Prostate gland (tissue), 2 donors: ENCODE results near the gene BRSK2. TPM values are rescaled to one million over a fixed set of nuclear protein-coding genes. Genes with fewer than 3 reads are reported as not detected.

Experiments used
- DNase-seq: peaks from one replicate; pipeline ENCODE4 v3.0.0-alpha.2; 2019; ENCODE audit warnings: low spot score
- H3K27ac ChIP-seq, 2 donors: fragments of 200-600 bp; sonication (generic); 2 replicates each; pipeline ENCODE4 v1.5.1; 2017 to 2019
- H3K27me3 ChIP-seq: fragments of 200-600 bp; sonication (generic); replicated peaks from 2 replicates; pipeline ENCODE4 v1.5.1; 2019; ENCODE audit not compliant: insufficient read depth
- H3K36me3 ChIP-seq, 2 donors: fragments of 200-600 bp; sonication (generic); 1 replicate in 1 of 2; 2 replicates in 1 of 2; pipeline versions ENCODE4 v1.5.1 to v1.8.1; 2017 to 2019
- H3K4me1 ChIP-seq: fragments of 200-600 bp; sonication (generic); replicated peaks from 2 replicates; pipeline ENCODE4 v1.5.1; 2019
- H3K4me3 ChIP-seq, 2 donors: fragments of 200-600 bp; sonication (generic); 2 replicates each; pipeline ENCODE4 v1.5.1; 2017 to 2019
- H3K9me3 ChIP-seq: fragments of 200-600 bp; sonication (generic); 2 replicates; pipeline ENCODE4 v1.5.1; 2017
- CTCF ChIP-seq, 4 experiments: fragments of 200-600 bp in 2 of 4; fragments of 450-650 bp in 2 of 4; sonication (generic) in 2 of 4; IDR thresholded peaks; 1 replicate in 3 of 4; 2 replicates in 1 of 4; pipeline ENCODE4 v1.5.1; 2016 to 2019; ENCODE audit warnings: antibody characterized with exemption in 4 of 4, mild to moderate bottlenecking in 2 of 4, moderate library complexity in 2 of 4
- POLR2A ChIP-seq: fragments of 450-650 bp; IDR thresholded peaks from one replicate; pipeline ENCODE4 v1.6.1; 2016; ENCODE audit warnings: antibody characterized with exemption, mild to moderate bottlenecking
- POLR2AphosphoS5 ChIP-seq: sonication (generic); formaldehyde crosslinking; IDR thresholded peaks from one replicate; pipeline ENCODE4 v1.6.1; 2017; ENCODE audit warnings: antibody characterized with exemption
- WGBS: methylation state at CpG from one replicate; pipeline ENCODE4 v1.1.5; 2018; 5-methylcytosine and 5-hydroxymethylcytosine counted together
- intact Hi-C: fragments of 100-400 bp; cut with DNase I; formaldehyde crosslinking; loops from one replicate; pipeline ENCODE4 v1.14.2; 2022
- total RNA-seq, 2 donors: library from RNA; depleted of rRNA; stranded (reverse); fragments of >200 nt; gene quantifications; one replicate each; pipeline ENCODE4 v1.1.0, GENCODE V29; 2016

Gene BRSK2
- total RNA-seq, 2 donors from 2014 or later = 0.96 to 29.7 TPM

GRCh38 chr11:1368966-1369365 is 20.8 kb upstream of the BRSK2 start:
- Histone ChIP-seq H3K9me3 (no peaks in the 10 kb centered on the region), H3K4me1 (no peaks in the 10 kb centered on the region), H3K36me3 (no peaks in the 10 kb centered on the region), H3K4me3 (no peak overlapping the region), H3K27ac (no peak overlapping the region), H3K27me3 (no peaks in the 10 kb centered on the region)
- no peak for TF ChIP-seq POLR2A
- no peak for TF ChIP-seq CTCF (IDR thresholded peaks at IDR 0.05)
- TF ChIP-seq POLR2AphosphoS5 = no peak
- intact Hi-C loops = no loop called here
- DNase-seq = no peak
- 79% methylated on average over 14 of the region's 16 CpGs for WGBS

- Histone ChIP-seq H3K4me1 (no peaks in the 10 kb centered on the region), H3K27me3 (no peaks in the 10 kb centered on the region), H3K27ac (no peak overlapping the region), H3K9me3 (no peaks in the 10 kb centered on the region), H3K36me3 (no peaks in the 10 kb centered on the region), H3K4me3 (no peak overlapping the region)
- WGBS = 84% methylated on average over 18 of the region's 18 CpGs
- TF ChIP-seq POLR2AphosphoS5 (no peak), POLR2A (no peak), CTCF (IDR thresholded peaks at IDR 0.05) (no peak)
- intact Hi-C loops = no loop called here
- no peak for DNase-seq
Observed at GRCh38 chr11:1369371-1370005, 20.2 kb upstream of the BRSK2 start.

- Histone ChIP-seq H3K4me1 (no peaks in the 10 kb centered on the region), H3K36me3 (no peaks in the 10 kb centered on the region), H3K9me3 (no peaks in the 10 kb centered on the region), H3K27me3 (no peaks in the 10 kb centered on the region), H3K4me3 (no peak overlapping the region), H3K27ac (no peak overlapping the region)
- intact Hi-C loops = no loop called here
- TF ChIP-seq POLR2A (no peak), CTCF (IDR thresholded peaks at IDR 0.05) (no peak), POLR2AphosphoS5 (no peak)
- WGBS = 89% methylated on average over 26 of the region's 38 CpGs
- no peak for DNase-seq
Observed at GRCh38 chr11:1370186-1371025, 19.3 kb upstream of the BRSK2 start.

GRCh38 chr11:1371026-1371325 is 18.8 kb upstream of the BRSK2 start:
- no peak for TF ChIP-seq POLR2A
- TF ChIP-seq POLR2AphosphoS5 = no peak
- no peak for TF ChIP-seq CTCF (IDR thresholded peaks at IDR 0.05)
- WGBS = 87% methylated on average over 11 of the region's 11 CpGs
- H3K27ac ChIP-seq = no peak overlapping the region
- intact Hi-C loops = no loop called here
- H3K4me1 ChIP-seq = no peaks in the 10 kb centered on the region
- DNase-seq = no peak
- no peaks in the 10 kb centered on the region for H3K36me3 ChIP-seq
- H3K4me3 ChIP-seq = no peak overlapping the region
- no peaks in the 10 kb centered on the region for H3K9me3 ChIP-seq
- no peaks in the 10 kb centered on the region for H3K27me3 ChIP-seq

GRCh38 chr11:1371377-1371776 is 18.4 kb upstream of the BRSK2 start:
- Histone ChIP-seq H3K36me3 (no peaks in the 10 kb centered on the region), H3K27ac (no peak overlapping the region), H3K4me3 (no peak overlapping the region), H3K9me3 (no peaks in the 10 kb centered on the region), H3K27me3 (no peaks in the 10 kb centered on the region), H3K4me1 (no peaks in the 10 kb centered on the region)
- intact Hi-C loops = no loop called here
- WGBS = 91% methylated on average over 13 of the region's 13 CpGs
- DNase-seq = no peak
- TF ChIP-seq POLR2AphosphoS5 = no peak
- no peak for TF ChIP-seq POLR2A
- TF ChIP-seq CTCF (IDR thresholded peaks at IDR 0.05) = no peak
